Chondrocyte (in vitro differentiated cells): Measurements from ENCODE around the gene KYAT1. TPM values are rescaled to one million over a fixed set of nuclear protein-coding genes. Genes with fewer than 3 reads are reported as not detected.
"Not testable (repeated sequence)": the region's sequence is repeated elsewhere in the genome, so short reads cannot be mapped to it uniquely, and the experiment has no call there.

ENCODE experiments used
- DNase-seq: peaks from one replicate; pipeline ENCODE4 v3.0.0; 2021; ENCODE audit warnings: mixed read lengths, low spot score
- H3K27ac Mint-ChIP-seq: one replicate; pipeline ENCODE4 v1.8.0; 2021; ENCODE audit warnings: mild to moderate bottlenecking, moderate library complexity, mixed read lengths; ENCODE audit not compliant: unreplicated experiment
- H3K27me3 Mint-ChIP-seq: 2 replicates; pipeline ENCODE4 v1.8.0; 2021; ENCODE audit warnings: low read depth, mixed read lengths
- H3K36me3 Mint-ChIP-seq: 2 replicates; pipeline ENCODE4 v1.8.0; 2021; ENCODE audit warnings: low read depth, mixed read lengths
- H3K4me1 Mint-ChIP-seq: 2 replicates; pipeline ENCODE4 v1.8.0; 2021; ENCODE audit warnings: low read depth, mild to moderate bottlenecking, mixed read lengths
- H3K4me3 Mint-ChIP-seq: one replicate; pipeline ENCODE4 v1.8.0; 2021; ENCODE audit warnings: mild to moderate bottlenecking, moderate library complexity, mixed read lengths; ENCODE audit not compliant: unreplicated experiment
- H3K9me3 Mint-ChIP-seq: 2 replicates; pipeline ENCODE4 v1.8.0; 2021; ENCODE audit warnings: low read depth, mixed read lengths
- CTCF ChIP-seq: fragments of 200-600 bp; sonication (generic); IDR thresholded peaks from 2 replicates; pipeline ENCODE4 v1.5.0; 2021; ENCODE audit warnings: antibody characterized with exemption, mild to moderate bottlenecking, moderate library complexity
- total RNA-seq: library from RNA; stranded (reverse); gene quantifications from 3 replicates; pipeline ENCODE4 v1.2.1, GENCODE V29; 2021

Gene KYAT1
- total RNA-seq, 1 donor from 2014 or later: 3.6 TPM

GRCh38 chr9:128805661-128806060 lies 76.1 kb downstream of the KYAT1 start:
- no peaks in the 10 kb centered on the region for H3K27me3 Mint-ChIP-seq
- DNase-seq: no peak
- no peak overlapping the region for H3K27ac Mint-ChIP-seq
- H3K4me3 Mint-ChIP-seq: no peak overlapping the region
- H3K9me3 Mint-ChIP-seq: no peaks in the 10 kb centered on the region
- H3K4me1 Mint-ChIP-seq: no peaks in the 10 kb centered on the region
- peaks cover 33% of the 10 kb centered on the region for H3K36me3 Mint-ChIP-seq
- TF ChIP-seq CTCF: no peak

GRCh38 chr9:128802482-128802881 lies 79.3 kb downstream of the KYAT1 start:
- H3K27ac Mint-ChIP-seq: no peak overlapping the region
- TF ChIP-seq CTCF: no peak
- no peak overlapping the region for H3K4me3 Mint-ChIP-seq
- H3K36me3 Mint-ChIP-seq: peaks cover 40% of the 10 kb centered on the region
- no peaks in the 10 kb centered on the region for H3K4me1 Mint-ChIP-seq
- no peaks in the 10 kb centered on the region for H3K9me3 Mint-ChIP-seq
- no peak for DNase-seq
- H3K27me3 Mint-ChIP-seq: no peaks in the 10 kb centered on the region

GRCh38 chr9:128800061-128800460 lies 81.7 kb downstream of the KYAT1 start:
- no peak for TF ChIP-seq CTCF
- Mint-ChIP-seq H3K4me3 (no peak overlapping the region), H3K27ac (no peak overlapping the region), H3K4me1 (no peaks in the 10 kb centered on the region), H3K36me3 (peaks cover 33% of the 10 kb centered on the region), H3K9me3 (no peaks in the 10 kb centered on the region), H3K27me3 (no peaks in the 10 kb centered on the region)
- DNase-seq: no peak

GRCh38 chr9:128798896-128799295 lies 82.9 kb downstream of the KYAT1 start:
- Mint-ChIP-seq H3K27me3 (no peaks in the 10 kb centered on the region), H3K36me3 (peaks cover 36% of the 10 kb centered on the region), H3K9me3 (no peaks in the 10 kb centered on the region), H3K4me1 (no peaks in the 10 kb centered on the region), H3K27ac (no peak overlapping the region), H3K4me3 (no peak overlapping the region)
- TF ChIP-seq CTCF: no peak
- no peak for DNase-seq

GRCh38 chr9:128794961-128795360 lies 86.8 kb downstream of the KYAT1 start:
- H3K36me3 Mint-ChIP-seq: peaks cover 31% of the 10 kb centered on the region
- not testable (repeated sequence) for H3K27me3 Mint-ChIP-seq, H3K27ac Mint-ChIP-seq, H3K4me1 Mint-ChIP-seq, H3K4me3 Mint-ChIP-seq, DNase-seq, H3K9me3 Mint-ChIP-seq

GRCh38 chr9:128792978-128793686 lies 88.6 kb downstream of the KYAT1 start:
- H3K36me3 Mint-ChIP-seq: peaks cover 26% of the 10 kb centered on the region
- no peaks in the 10 kb centered on the region for H3K27me3 Mint-ChIP-seq
- H3K4me3 Mint-ChIP-seq: no peak overlapping the region

More at GRCh38 chr9:128792978-128793686, 88.6 kb downstream of the KYAT1 start:
- DNase-seq: no peak
- Mint-ChIP-seq H3K27ac (no peak overlapping the region), H3K4me1 (peaks cover 8% of the 10 kb centered on the region), H3K9me3 (no peaks in the 10 kb centered on the region)
- no peak for TF ChIP-seq CTCF
